MM.1S (cell line): Measurements from ENCODE around the gene NPR3.

Experiments used
- DNase-seq: peaks from one replicate; pipeline ENCODE4 v3.0.0-alpha.2; 2015
- H2AFZ ChIP-seq: fragments of 300-600 bp; sonication (generic); 2 replicates; pipeline ENCODE4 v1.6.0; 2016; ENCODE audit warnings: antibody characterized with exemption, low read length
- H3F3A ChIP-seq: fragments of 300-600 bp; sonication (generic); 2 replicates; pipeline ENCODE4 v1.6.1; 2016; ENCODE audit warnings: mild to moderate bottlenecking, antibody characterized with exemption, low read length, moderate library complexity, mixed read lengths; ENCODE audit not compliant: insufficient read depth
- H3K27ac ChIP-seq: fragments of 300-600 bp; sonication (generic); 2 replicates; pipeline ENCODE4 v1.5.1; 2016; ENCODE audit warnings: mild to moderate bottlenecking, low read length
- H3K27me3 ChIP-seq: fragments of 300-600 bp; sonication (generic); replicated peaks from 2 replicates; pipeline ENCODE4 v1.6.0; 2016; ENCODE audit warnings: low read length; ENCODE audit not compliant: insufficient read depth
- H3K36me3 ChIP-seq: fragments of 300-600 bp; sonication (generic); replicated peaks from 2 replicates; pipeline ENCODE4 v1.6.1; 2016; ENCODE audit warnings: mild to moderate bottlenecking, low read length, mixed read lengths; ENCODE audit not compliant: insufficient read depth
- H3K4me1 ChIP-seq: fragments of 300-600 bp; sonication (generic); 2 replicates; pipeline ENCODE4 v1.6.1; 2016; ENCODE audit warnings: low read length, mixed read lengths
- H3K4me2 ChIP-seq: fragments of 300-600 bp; sonication (generic); 2 replicates; pipeline ENCODE4 v1.6.0; 2016; ENCODE audit warnings: low read depth, low read length
- H3K4me3 ChIP-seq: fragments of 300-600 bp; sonication (generic); 2 replicates; pipeline ENCODE4 v1.5.1; 2016; ENCODE audit warnings: low read length, mixed read lengths
- H3K79me2 ChIP-seq: fragments of 300-600 bp; sonication (generic); 2 replicates; pipeline ENCODE4 v1.6.1; 2016; ENCODE audit warnings: mixed run types, low read length, mixed read lengths
- H3K9ac ChIP-seq: fragments of 300-600 bp; sonication (generic); 2 replicates; pipeline ENCODE4 v1.6.1; 2016; ENCODE audit warnings: low read length, mixed read lengths
- H3K9me2 ChIP-seq: fragments of 300-600 bp; sonication (generic); replicated peaks from 2 replicates; pipeline ENCODE4 v1.6.1; 2016; ENCODE audit warnings: mild to moderate bottlenecking, low read length, mixed read lengths; ENCODE audit not compliant: insufficient read depth
- H3K9me3 ChIP-seq: fragments of 300-600 bp; sonication (generic); replicated peaks from 2 replicates; pipeline ENCODE4 v1.6.1; 2016; ENCODE audit warnings: mild to moderate bottlenecking, low read length, mixed read lengths; ENCODE audit not compliant: insufficient read depth
- H4K20me1 ChIP-seq: fragments of 300-600 bp; sonication (generic); 2 replicates; pipeline ENCODE4 v1.6.1; 2016; ENCODE audit warnings: mild to moderate bottlenecking, low read length, moderate library complexity, mixed read lengths; ENCODE audit not compliant: insufficient read depth
- CTCF ChIP-seq: fragments of 300-600 bp; sonication (generic); IDR thresholded peaks from 2 replicates; pipeline ENCODE4 v1.5.1; 2016; ENCODE audit warnings: antibody characterized with exemption, low read length, mixed read lengths
- EZH2 ChIP-seq: fragments of 300-600 bp; sonication (generic); optimal IDR thresholded peaks from 2 replicates; pipeline ENCODE3; 2017; ENCODE audit warnings: low read depth, mild to moderate bottlenecking, antibody characterized with exemption, low read length, mixed read lengths
- EZH2phosphoT487 ChIP-seq: fragments of 300-600 bp; sonication (generic); IDR thresholded peaks from 2 replicates; pipeline ENCODE4 v1.6.1; 2018; ENCODE audit warnings: antibody characterized with exemption, low read length

Gene NPR3

GRCh38 chr5:32721626-32722025 lies 10.5 kb downstream of the NPR3 start:
- H3K4me2 ChIP-seq: no peak overlapping the region
- DNase-seq: no peak
- H2AFZ ChIP-seq: no peak overlapping the region
- no peaks in the 10 kb centered on the region for H3K36me3 ChIP-seq
- no peak overlapping the region for H3K9ac ChIP-seq
- no peak overlapping the region for H3K27ac ChIP-seq
- H3K9me2 ChIP-seq: no peaks in the 10 kb centered on the region
- TF ChIP-seq EZH2phosphoT487 (no peak), CTCF (no peak), EZH2 (no peak)
- no peaks in the 10 kb centered on the region for H3F3A ChIP-seq
- H3K27me3 ChIP-seq: no peaks in the 10 kb centered on the region
- no peaks in the 10 kb centered on the region for H4K20me1 ChIP-seq
- no peaks in the 10 kb centered on the region for H3K79me2 ChIP-seq
- no peaks in the 10 kb centered on the region for H3K9me3 ChIP-seq
- H3K4me1 ChIP-seq: peaks cover 8% of the 10 kb centered on the region
- H3K4me3 ChIP-seq: no peak overlapping the region

- Histone ChIP-seq H3K36me3 (no peaks in the 10 kb centered on the region), H3K9me3 (no peaks in the 10 kb centered on the region), H4K20me1 (no peaks in the 10 kb centered on the region), H3K4me2 (no peak overlapping the region), H3K27ac (no peak overlapping the region), H3K4me1 (peaks cover 8% of the 10 kb centered on the region), H3K9me2 (no peaks in the 10 kb centered on the region), H3K4me3 (no peak overlapping the region), H3K79me2 (no peaks in the 10 kb centered on the region), H3F3A (no peaks in the 10 kb centered on the region), H2AFZ (no peak overlapping the region), H3K9ac (no peak overlapping the region), H3K27me3 (no peaks in the 10 kb centered on the region)
- TF ChIP-seq EZH2 (no peak), EZH2phosphoT487 (no peak), CTCF (no peak)
- DNase-seq: no peak
Observed at GRCh38 chr5:32722957-32723356, 11.8 kb downstream of the NPR3 start.

- H3K4me1 ChIP-seq: peaks cover 8% of the 10 kb centered on the region
- no peaks in the 10 kb centered on the region for H3K9me2 ChIP-seq
- H3F3A ChIP-seq: no peaks in the 10 kb centered on the region
- H3K9me3 ChIP-seq: no peaks in the 10 kb centered on the region
- TF ChIP-seq EZH2: no peak
- no peak for TF ChIP-seq CTCF
- no peak for TF ChIP-seq EZH2phosphoT487
- no peak overlapping the region for H2AFZ ChIP-seq
- no peak for DNase-seq
- H4K20me1 ChIP-seq: no peaks in the 10 kb centered on the region
- no peaks in the 10 kb centered on the region for H3K36me3 ChIP-seq
- no peak overlapping the region for H3K27ac ChIP-seq
- H3K9ac ChIP-seq: no peak overlapping the region
- no peak overlapping the region for H3K4me2 ChIP-seq
- H3K79me2 ChIP-seq: no peaks in the 10 kb centered on the region
- H3K4me3 ChIP-seq: no peak overlapping the region
- no peaks in the 10 kb centered on the region for H3K27me3 ChIP-seq
Observed at GRCh38 chr5:32724526-32724925, 13.4 kb downstream of the NPR3 start.
